Right lobe of liver (tissue), 4 donors: ENCODE data around the gene PI3.

Experiments used
- POLR2A ChIP-seq: fragments of 450-650 bp; IDR thresholded peaks from one replicate; pipeline ENCODE4 v1.6.1; 2017; ENCODE audit warnings: antibody characterized with exemption, mild to moderate bottlenecking
- TF ChIP-seq, protein P1 (sequence below), 4 donors: fragments of 200-600 bp in 3 of 4; fragments of 450-650 bp in 1 of 4; IDR thresholded peaks; one replicate each; pipeline versions ENCODE4 v1.5.1 to v1.8.0; 2016 to 2022; ENCODE audit warnings: antibody characterized with exemption in 4 of 4, mild to moderate bottlenecking in 2 of 4
- donor health status: DM: no; HTN: no; CAD: no.
- donor health status: DM: no; HTN: no; CAD: no.
- donor health status: DM: no; HTN: yes; CAD: no.

DNA sequence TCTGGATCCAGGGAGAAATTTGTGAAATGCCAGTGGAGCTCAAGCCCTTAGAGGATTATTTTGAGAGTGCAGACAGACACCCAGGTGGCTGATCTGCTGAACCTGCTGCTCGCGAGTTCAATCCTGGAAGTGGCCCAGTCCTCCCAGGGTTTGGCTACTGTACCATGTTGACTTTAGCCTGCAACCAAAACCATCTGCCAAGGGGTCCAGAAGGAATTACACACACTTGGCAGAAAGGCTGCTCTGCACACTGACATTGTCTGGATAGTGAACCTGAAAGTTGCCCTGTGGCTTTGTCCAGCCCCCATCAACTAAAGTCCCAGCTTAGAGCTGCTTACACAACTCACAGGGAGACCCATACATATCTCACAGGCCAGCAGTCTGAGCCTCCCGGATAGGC lies 21.6 kb upstream of the PI3 start:
- TF ChIP-seq POLR2A, result no peak
- TF ChIP-seq, protein P1, sequence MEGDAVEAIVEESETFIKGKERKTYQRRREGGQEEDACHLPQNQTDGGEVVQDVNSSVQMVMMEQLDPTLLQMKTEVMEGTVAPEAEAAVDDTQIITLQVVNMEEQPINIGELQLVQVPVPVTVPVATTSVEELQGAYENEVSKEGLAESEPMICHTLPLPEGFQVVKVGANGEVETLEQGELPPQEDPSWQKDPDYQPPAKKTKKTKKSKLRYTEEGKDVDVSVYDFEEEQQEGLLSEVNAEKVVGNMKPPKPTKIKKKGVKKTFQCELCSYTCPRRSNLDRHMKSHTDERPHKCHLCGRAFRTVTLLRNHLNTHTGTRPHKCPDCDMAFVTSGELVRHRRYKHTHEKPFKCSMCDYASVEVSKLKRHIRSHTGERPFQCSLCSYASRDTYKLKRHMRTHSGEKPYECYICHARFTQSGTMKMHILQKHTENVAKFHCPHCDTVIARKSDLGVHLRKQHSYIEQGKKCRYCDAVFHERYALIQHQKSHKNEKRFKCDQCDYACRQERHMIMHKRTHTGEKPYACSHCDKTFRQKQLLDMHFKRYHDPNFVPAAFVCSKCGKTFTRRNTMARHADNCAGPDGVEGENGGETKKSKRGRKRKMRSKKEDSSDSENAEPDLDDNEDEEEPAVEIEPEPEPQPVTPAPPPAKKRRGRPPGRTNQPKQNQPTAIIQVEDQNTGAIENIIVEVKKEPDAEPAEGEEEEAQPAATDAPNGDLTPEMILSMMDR (IDR thresholded peaks at IDR 0.05), result no peak
